Cortex of kidney (tissue), 1 donor: Measurements from ENCODE around the gene TRIM8.
"Not testable (repeated sequence)": the region's sequence is repeated elsewhere in the genome, so short reads cannot be mapped to it uniquely, and the experiment has no call there.

Source experiments
- DNase-seq: peaks from one replicate; lab custom pipeline; 2025; lab: John Stamatoyannopoulos, UW

TRIM8 gene

GRCh38 chr10:102650655-102651454, 6.6 kb downstream of the TRIM8 start:
- DNase-seq: no peak

DNA sequence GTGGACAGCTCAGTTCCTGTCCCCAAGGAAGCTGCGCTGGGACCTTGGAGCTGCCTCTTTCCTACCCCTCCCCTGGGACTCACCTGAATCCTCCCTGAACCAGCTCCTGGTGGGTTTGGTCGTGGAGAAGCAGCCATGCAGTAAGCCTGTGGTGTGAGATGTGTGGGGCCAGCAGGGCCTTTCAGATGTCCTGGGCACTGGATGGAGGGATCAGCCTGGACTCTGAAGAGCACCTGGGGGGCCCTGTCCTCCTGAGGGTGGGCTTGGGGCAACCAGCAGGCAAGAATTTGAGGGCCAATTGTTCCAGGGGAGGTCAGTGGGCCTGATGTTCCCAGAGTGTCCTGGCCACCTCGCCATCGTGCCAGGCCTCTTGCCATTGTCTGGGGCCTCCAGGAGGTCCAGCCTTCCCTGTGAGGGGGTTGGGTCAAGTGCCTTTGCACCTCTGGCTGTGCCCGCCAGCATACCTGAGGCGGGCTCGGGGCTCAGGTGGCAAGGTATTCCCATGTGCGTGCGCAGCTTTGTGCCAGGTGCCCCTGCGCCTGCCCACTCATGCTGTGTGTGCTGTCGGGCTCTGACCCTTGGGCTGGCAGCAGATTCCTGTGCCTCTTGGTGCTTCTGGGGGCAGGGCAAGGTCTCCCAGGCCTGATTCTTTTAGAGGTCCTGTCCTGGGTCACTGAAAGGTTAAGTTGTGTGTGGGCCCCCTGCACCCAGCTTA, 7.3 kb downstream of the TRIM8 start:
- no peak for DNase-seq

GRCh38 chr10:102652170-102652916, 8.1 kb downstream of the TRIM8 start:
- DNase-seq: no peak

DNA sequence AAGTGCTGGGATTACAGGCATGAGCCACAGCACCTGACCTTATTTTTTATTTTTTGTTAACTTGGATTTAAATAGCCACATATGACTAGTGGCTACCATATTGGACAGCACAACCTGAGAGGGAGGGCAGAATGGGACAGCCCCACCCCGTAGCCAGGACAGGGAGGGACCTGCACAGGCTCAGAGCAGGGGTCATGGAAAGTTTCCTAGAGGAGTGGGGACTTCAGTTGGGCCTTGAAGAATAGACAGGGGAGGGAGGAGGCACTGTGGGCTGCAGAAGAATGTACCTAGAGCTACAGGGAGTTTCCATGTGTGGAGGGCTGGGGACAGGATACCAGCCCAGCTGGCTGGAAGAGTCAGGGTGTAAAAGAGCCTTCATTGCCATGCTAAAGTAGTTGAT, 8.8 kb downstream of the TRIM8 start:
- DNase-seq: no peak

- DNase-seq: no peak
Observed at GRCh38 chr10:102654566-102654965, 10.3 kb downstream of the TRIM8 start.

- no peak for DNase-seq
Observed at GRCh38 chr10:102654969-102655368, 10.7 kb downstream of the TRIM8 start.

DNA sequence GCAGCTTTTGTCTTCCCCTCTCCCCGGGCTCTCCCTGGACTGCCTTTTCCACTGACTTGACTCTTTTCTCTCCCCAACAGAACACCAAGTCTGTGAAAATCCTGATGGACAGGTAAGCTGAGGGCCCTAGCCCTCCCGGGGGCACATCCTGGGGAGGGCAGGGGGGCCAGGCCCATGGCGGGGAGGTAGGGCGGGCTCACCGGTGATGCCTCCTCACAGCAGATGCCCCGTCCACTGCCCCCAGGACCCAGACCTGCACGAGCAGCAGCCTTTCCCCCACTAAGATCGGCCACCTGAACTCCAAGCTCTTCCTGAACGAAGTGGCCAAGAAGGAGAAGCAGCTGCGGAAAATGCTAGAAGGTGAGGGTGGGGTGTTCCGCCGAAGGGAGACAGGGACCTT, 11.7 kb downstream of the TRIM8 start:
- DNase-seq: no peak

GRCh38 chr10:102656791-102657371, 12.6 kb downstream of the TRIM8 start:
- no peak for DNase-seq

DNA sequence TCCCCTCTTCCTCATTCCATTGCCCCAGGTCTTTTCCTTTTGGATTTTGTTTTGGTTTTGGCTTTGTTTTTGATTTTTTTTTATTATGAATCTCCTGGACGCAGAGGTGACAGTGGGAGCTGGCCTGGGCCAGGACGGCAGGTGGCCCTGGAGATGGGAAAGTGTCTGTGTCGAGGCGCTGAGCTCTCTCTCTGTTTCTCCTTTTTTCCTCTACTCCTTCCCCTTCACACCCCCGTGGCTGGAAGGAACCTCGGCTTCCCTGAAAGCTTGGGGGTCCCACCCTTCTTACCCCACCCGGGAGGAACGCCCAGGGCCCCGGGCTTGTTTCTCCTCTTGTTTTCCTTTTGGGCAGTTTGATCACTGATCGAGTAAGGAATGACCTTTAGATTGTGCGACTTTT, 13.2 kb downstream of the TRIM8 start:
- no peak for DNase-seq

DNA sequence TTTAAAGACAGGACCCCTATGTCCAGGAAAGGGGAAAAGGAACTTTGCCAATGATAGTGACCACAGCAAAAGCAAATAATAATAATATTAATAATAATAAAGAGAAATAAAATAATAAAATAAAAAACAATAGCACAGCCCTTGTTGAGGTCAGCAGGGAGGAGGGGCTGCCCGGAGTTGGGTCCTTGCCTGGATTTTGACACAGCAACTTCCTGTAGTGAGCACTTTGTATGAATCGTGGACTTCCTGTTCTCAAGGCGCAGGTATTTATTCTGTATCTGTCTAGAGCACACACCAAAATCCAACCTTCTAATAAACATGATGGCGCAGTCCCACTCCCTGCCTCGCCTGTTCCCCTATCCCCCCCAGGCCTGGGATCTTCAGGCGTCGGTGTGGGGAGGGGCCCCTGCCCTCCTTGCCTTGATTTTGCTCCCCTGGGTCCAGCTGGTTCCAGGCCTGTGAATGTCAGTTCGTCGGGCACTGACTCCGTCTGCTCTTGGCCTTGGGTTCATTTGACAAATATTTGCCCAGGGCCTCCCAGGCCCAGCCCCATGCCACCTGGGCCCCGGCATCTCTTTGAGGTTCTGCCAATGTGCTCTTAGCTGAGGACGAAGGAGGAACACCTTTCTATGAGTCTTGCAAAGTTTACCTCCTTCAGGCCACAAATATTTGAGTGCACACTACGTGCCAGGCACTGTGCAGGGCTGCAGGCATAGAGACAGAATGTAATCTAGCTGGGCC, 13.9 kb downstream of the TRIM8 start:
- DNase-seq: no peak

DNA sequence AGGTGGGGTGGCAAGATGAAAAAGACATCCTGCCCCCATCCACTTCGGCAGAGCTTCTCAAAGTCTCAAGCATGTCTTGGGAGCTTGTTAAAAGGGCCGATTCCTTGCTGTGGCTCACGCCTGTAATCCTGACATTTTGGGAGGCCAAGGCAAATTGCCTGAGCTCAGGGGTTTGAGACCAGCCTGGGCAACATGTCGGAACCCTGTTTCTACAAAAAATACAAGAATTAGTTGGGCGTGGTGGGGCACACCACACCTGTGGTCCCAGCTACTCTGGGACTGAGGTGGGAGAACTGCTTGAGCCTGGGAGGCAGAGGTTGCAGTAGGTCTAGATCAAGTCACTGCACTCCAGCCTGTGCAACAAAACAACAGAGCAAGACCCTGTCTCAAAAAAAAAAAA, 14.5 kb downstream of the TRIM8 start:
- no peak for DNase-seq

- DNase-seq: no peak
Observed at GRCh38 chr10:102660888-102661657, 16.8 kb downstream of the TRIM8 start.

DNA sequence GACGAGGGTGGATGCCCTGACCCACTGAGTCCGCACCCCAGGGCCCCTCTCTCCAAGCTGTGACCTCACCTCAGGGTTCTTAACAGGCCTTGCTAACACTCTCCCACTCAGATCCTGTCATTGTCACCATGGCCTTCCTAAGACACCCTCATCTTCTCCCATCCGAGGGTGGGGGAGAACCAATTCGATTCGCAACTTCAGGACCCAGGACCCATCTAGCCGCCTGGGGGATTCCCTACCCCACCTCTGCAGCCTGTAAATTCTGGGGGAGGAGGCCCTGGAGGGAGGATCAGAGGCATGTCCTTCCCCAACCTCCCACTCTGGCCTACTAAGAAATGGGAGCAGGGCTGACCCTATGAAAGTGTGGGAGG, 17.4 kb downstream of the TRIM8 start:
- no peak for DNase-seq

DNA sequence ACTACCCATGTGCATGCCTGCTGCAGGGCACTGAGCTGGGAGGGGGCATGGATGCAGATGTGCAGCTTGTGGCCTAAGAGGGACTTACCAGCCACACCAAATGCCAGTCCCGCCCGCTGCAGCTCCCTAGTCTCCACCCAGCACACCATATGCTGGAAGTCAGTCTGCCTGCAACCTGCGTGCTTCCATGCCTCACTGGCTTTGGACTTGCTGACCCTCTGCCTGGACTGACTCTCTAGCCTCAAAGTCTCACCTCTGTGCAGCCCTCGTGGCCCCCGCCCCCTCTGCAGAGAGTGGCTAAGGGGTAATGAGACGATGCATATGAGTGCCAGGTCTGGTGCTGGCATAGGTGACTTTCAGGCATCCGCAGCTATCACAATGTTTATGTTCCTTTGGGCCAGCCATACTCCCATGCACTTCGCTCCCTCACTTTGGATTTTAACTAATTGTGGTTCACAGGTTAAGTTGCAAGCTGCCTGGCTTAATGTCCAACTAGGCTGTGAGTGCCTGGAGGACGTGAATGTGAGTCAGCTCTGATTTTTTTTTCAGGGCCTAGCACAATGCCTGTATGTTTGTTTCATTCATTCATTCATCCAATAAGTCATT, 21.7 kb downstream of the TRIM8 start:
- no peak for DNase-seq

- DNase-seq: not testable (repeated sequence)
Observed at GRCh38 chr10:102667411-102667810, 23.1 kb downstream of the TRIM8 start.

DNA sequence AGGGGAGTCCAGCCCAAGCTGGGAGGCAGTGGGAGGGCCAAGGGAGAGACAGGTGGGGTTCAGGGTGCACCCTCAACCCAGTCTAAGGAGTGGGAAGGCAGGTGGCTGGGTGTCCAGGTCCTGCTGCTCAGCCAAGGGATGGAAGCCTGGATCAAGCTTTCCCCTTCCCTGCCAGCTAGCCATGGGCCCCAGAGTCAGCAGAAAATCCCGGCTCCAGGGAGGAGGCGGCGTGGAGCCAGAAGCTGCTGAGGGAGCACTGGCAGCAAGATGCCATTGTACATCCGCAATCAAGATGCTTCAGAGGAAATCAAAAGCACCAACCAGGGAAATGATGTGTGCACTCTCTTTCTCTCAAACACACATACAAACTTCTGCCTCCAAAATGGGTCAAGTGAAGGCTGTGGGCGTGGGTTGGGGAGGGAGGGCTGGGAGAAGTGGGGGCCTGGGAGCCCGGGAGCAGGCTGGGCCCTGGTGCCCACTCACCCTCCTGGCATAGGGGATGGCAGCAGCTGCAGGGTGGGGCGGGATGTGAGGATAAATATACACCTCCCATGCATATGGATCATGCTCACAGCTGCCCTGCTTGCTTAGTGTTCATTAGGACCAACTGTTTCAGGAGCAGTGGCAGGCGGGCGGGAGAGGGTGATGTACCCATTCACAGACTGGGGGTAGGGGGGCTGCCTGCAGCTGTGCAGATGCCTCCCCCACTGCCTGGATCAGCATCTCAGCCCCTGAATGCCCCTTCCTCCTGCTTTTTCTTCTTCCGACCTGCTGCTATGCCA, 24.2 kb downstream of the TRIM8 start:
- DNase-seq: no peak

GRCh38 chr10:102669206-102670064, 25.2 kb downstream of the TRIM8 start:
- DNase-seq: no peak

- DNase-seq: no peak
Observed at GRCh38 chr10:102670065-102670670, 25.9 kb downstream of the TRIM8 start.
